GM21737 (cell line): ENCODE measurements around the gene ARFIP1.
"Not testable (repeated sequence)": the region's sequence is repeated elsewhere in the genome, so short reads cannot be mapped to it uniquely, and the experiment has no call there.

Source experiments
- ATAC-seq: cut with Tn5 transposase; IDR thresholded peaks from one replicate; pipeline ENCODE4 v1.9.1; 2021; ENCODE audit warnings: mild to moderate bottlenecking, moderate library complexity; ENCODE audit not compliant: unreplicated experiment

Gene ARFIP1

DNA sequence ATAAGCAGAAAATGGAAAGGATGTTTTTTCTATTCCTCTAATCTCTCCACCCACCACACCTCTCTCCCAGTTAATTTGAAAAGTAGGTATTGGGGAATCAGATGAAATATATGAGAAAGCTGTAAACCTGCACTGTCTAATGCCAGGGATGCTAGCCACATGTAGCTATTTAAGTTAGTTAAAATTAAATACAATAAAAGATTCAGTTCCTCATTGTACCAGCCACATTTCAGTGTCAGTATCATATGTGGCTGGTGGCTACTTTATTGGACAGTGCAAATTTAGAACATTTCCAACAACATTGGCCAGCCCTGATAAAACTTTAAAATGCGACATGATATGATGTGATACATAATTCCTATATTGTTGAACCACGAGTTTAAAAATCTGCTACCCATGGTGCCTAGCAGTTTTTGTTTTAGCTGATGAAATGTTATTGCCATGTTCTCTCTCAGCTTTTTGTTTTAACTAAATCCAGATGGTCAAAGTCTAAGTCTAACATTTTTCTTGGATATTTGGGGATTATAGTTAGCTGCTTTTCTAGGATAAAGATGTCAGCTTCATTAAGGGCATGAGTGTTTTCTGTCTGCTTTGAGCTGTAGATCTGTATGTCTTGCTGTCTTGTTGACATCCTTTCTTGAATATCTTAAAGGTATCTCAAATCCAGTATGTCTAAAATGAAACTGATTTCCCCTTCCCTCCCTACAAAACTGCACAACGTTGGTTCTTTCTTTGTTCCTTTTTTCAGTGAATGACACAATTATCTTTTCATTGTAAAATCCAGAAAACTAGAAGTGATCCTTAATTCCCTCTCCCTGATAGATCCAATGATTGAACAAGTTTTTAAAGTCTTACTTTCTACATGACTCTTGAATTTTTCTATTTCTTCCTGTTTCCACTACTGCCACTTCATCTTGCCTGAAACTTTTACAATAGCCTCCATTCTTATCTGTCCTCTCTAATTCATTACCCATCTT is 6.2 kb downstream of the ARFIP1 start:
- no peak for ATAC-seq

DNA sequence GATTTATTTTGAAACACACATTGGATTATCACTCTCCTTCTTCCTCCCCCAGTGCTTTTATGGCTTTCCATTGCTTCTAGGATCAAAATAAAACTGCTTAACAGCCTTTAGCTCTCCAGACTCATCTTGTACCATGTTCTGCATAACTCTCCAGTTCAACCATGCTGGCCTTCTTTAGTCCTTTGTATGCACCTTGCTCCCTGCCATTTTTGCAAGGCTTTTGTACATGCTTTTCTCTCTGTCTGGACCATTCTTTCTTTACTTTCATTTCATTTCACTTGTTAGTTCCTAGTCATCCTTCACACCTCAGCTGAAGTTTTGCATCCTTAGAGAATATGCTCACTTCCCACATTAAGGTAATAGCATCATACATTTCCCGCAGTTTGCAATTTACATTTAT is 6.9 kb downstream of the ARFIP1 start:
- no peak for ATAC-seq

DNA sequence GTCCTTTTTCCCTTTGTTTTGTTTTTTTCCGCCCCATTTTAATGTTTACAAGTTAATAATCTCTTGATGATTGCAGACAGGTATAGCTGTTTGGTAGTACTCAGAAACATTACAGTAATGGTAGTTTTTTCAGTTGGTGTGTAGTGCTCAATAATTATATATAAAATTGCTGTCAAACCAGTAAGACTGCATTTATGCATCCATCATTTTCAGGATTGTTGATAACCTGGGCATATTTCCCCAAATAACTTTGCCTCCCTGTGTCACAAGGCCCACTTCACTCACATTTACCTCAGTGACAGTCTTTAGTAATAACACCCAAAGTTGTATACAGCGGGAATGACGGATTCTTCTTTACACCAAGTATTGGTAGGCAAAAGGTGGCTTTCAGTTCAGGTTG is 16.1 kb downstream of the ARFIP1 start:
- ATAC-seq: no peak

- no peak for ATAC-seq
Observed at GRCh38 chr4:152803541-152803940, 23.8 kb downstream of the ARFIP1 start.

DNA sequence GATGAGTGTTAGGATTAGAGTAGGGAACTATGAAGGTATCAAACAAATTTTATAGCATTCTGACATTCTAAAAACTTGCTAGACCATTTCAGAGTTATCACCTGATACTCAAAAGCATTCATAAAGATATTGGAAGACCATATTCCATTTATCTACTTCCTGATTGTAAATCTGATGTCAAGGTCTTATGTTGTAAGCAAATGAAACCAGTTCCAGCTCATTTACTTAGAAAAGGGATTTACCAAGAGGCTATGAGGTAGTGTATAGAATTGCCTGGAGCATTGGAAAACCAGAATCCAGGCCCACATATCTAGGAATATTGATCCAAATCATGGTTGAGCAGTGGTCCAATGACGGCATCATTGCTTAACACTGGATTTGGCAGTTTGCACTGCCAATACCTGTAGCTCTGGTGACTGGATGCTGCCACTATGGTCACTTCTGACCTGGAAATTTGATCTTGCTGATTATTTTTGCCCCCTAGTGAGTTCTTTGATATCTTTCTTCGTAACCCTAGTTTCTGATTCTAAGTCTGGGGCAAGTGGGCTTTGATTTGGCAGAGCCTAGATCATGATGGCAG is 25.4 kb downstream of the ARFIP1 start:
- ATAC-seq: no peak

GRCh38 chr4:152805818-152806217 is 26.1 kb downstream of the ARFIP1 start:
- no peak for ATAC-seq

GRCh38 chr4:152806501-152807125 is 26.9 kb downstream of the ARFIP1 start:
- ATAC-seq: no peak

- no peak for ATAC-seq
Observed at GRCh38 chr4:152807294-152807829, 27.6 kb downstream of the ARFIP1 start.

DNA sequence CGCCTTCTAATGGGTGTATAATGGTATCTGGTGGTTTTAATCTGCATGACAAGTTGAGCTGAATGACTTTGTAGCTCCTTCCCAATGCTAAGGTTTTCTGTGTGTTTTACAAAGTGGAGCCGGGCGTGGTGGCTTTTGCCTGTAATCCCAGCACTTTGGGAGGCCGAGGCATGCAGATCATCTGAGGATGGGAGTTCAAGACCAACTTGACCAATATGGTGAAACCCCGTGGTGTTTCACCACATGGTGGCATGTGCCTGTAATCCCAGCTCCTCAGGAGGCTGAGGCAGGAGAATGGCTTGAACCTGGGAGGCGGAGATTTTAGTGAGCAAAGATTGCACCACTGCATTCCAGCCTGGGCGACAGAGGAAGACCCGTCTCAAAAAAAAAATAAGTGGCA is 28.9 kb downstream of the ARFIP1 start:
- no peak for ATAC-seq

- no peak for ATAC-seq
Observed at GRCh38 chr4:152810715-152811287, 31.0 kb downstream of the ARFIP1 start.

GRCh38 chr4:152815078-152815477 is 35.3 kb downstream of the ARFIP1 start:
- ATAC-seq: no peak

GRCh38 chr4:152817331-152817730 is 37.6 kb downstream of the ARFIP1 start:
- ATAC-seq: no peak

GRCh38 chr4:152819026-152819645 is 39.4 kb downstream of the ARFIP1 start:
- no peak for ATAC-seq

GRCh38 chr4:152820073-152820472 is 40.3 kb downstream of the ARFIP1 start:
- ATAC-seq: no peak

DNA sequence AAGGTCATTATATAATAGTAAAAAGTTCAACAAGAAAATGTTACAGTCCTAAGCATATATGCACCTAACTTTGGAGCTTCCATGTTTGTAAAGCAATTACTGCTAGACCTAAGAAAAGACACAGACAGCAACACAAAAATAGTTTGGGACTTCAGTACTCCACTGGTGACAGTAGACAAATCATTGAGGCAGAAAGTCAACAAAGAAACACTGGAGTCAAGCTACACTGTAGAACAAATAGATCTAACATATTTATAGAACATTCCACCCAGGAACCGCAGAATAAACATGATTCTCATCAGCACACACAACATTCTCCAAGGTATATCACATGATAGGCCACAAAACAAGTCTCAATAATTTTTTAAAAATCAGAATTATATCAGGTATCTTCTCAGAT is 42.6 kb downstream of the ARFIP1 start:
- ATAC-seq: no peak

- ATAC-seq: no peak
Observed at GRCh38 chr4:152824561-152824960, 44.8 kb downstream of the ARFIP1 start.

- no peak for ATAC-seq
Observed at GRCh38 chr4:152825336-152825735, 45.6 kb downstream of the ARFIP1 start.

DNA sequence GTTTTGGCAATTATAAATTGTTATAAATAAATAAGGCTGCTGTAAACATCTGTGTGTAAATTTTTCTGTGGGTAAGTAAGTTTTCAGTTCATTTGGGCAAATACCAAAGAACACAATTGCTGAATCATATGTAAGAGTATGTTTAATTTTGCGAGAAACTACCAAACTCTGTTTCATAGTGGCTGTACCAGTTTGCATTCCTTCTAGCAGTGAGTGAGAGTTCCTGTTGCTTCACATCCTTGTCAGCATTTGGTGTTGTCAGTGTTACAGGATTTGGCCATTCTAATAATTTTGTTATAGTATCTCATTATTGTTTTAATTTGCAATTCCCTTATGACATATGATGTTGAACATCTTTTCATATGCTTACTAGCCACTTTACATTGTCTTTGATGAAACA is 48.4 kb downstream of the ARFIP1 start:
- ATAC-seq: no peak

DNA sequence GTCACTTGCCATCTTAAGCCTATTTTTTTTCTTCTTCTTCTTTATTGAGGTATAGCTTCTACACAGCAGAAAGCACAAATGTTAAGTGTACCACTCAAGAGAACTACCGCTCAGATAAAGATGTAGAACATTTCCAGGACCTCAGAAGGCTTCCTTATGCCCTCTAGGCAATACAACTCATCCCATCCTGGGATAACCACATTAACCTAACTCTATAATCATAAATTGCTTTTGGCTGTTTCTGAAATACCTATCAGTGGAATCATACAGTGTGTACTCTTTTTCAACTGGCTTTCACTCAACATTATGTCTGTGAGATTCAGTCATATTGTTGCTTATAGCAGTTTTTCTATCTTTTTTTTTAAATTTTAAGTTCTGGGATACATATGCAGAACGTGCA is 51.7 kb downstream of the ARFIP1 start:
- no peak for ATAC-seq

DNA sequence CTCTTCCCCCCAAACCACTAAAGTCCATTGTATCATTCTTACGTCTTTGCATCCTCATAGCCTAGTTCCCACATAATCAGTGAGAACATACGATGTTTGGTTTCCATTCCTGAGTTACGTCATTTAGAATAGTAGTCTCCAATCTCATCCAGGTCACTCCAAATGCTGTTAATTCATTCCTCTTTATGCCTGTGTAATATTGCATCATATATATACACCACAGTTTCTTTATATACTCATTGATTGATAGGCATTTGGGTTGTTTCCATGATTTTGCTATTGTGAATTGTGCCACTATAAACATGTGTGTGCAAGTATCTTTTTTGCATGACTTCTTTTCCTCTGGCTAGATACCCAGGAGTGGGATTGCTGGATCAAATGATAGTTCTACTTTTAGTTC is 57.2 kb downstream of the ARFIP1 start:
- ATAC-seq: no peak

DNA sequence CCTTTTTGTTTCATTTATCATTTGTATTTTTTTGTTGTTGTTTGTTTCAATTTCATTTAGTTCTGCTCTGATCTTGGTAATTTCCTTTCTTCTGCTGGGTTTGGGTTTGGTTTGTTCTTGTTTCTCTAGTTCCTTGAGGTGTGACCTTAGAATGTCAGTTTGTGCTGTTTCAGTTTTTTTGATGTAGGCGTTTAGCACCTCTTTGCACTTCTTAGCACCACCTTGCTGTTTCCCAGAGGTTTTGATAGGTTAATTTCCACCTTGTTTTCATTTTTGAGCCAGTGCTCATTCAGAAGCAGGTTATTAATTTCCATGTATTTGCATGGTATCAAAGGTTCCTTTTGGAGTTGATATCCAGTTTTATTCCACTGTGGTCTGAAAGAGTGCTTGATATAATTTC is 60.0 kb downstream of the ARFIP1 start:
- not testable (repeated sequence) for ATAC-seq
